NCI-H1436 (cell line): ENCODE measurements around the gene GGCT.

Source experiments
- DNase-seq: peaks from one replicate; lab custom pipeline; 2025; lab: John Stamatoyannopoulos, UW

GGCT gene

DNA sequence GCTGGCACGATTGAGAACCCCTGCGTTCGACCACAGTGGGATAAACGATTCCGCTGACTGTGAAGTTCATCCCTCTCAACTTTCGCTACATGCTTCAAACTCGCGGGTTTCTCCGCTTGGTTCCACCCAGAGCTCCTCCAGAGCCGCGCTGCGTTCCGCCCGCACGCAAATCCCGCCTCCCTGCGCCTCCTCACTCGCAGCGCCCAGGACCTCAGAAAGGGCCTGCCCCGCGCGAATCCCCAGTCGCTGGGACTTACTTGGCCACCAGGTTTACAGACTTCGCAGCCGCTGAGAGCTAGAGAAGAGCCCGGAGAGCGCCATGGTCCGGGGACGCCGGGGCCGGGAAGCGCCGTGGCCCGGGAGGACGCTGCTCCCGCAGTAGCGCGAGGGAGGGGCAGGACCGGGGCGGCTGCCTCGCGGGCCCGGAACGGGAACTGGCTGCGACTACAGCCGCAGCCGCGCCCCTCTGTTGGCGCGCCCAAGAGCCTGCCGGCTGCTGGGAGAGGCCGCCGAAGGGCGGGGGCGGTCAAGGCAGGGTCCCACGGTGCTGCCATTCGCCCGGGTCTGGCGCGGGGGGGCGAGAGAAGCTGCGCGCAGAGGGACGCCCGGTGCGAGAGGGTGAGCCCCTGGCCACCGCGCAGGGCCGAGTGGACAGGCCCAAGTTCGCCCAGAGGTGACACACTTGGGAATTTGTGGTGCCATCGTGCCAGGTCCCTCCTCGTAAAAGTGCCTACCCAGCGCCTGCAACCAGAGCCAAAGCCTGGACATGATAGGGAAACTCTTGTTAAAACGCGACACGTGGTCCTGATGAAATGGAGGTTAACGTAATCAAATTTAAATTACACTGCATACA lies 26.1 kb downstream of the GGCT start, which contains the start of gene NOD1:
TSS of gene NOD1 (minus strand) at position 436 of the 853 bp plus-strand sequence. CDS start 21,863 bp downstream, outside the sequence.
- DNase-seq: peak; percentile 66

DNA sequence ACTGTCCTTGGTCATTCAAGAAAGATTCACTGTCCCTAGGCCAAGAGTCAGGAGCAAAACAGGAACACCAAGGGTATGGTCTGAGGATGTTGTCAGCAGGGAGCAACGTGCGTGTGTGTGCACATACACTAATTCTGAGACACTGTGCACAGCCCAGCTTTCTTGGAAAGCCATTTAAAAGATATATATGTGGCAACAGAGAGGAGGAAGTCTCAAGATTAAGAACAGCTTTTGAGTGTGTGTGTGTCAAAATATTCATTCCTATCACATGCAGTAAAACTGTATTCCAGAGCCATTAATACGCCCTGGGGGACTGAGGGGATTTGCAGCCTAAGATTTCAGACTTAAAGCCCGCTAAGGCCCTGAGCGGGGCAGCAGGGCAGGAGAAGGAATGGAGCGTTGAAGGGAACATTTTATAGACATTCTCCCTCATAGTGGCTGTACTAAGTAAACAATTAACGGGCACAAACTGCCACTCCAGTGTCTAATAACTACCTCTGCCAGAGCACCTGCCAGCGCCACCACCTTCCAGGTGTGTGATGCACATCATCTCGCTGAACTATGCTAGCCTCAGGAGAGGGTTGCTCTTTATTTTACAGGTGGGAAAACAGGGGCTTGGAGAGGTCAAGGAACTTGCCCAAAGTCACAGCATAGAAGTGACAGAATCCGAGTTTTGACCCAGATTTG lies 28.0 kb downstream of the GGCT start:
- DNase-seq: peak; percentile 2

DNA sequence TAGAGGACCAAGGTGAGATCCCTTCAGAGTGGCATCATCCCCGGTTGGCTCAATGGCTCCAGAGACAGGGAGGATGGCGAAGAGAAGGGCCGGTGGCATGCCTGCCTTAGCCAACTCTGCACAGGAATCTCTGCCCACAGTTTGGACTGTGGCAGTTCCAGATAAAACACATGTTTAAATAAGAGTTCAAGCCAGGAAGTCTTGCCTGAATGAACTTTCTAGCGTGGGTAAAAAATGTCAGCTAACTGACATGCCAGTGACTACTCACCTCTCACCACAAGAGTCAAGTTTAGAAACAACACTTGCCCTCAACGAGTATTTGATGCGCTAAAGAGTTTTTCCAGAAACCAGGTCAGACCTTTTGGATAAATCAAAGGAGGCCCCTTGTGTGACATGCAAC lies 29.0 kb downstream of the GGCT start:
- no peak for DNase-seq

DNA sequence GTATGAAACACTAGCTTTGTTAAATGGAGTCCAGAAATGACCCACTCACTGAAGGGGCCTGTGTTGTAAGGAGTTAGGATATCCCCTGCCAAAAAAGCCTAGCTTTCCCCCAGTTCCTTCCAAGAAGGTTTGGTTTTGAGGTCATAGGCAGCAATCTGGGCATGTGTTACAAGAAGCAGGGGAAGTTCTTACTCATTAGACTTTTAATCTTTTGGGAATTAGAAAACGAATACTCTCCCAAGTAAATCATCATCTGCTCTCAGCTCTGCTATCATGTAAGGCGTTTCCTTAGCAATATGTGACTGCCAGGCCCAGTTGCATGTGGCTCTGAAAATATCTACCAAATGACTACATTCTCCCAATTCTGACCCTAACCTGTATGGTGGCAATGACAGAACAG lies 29.7 kb downstream of the GGCT start:
- no peak for DNase-seq

DNA sequence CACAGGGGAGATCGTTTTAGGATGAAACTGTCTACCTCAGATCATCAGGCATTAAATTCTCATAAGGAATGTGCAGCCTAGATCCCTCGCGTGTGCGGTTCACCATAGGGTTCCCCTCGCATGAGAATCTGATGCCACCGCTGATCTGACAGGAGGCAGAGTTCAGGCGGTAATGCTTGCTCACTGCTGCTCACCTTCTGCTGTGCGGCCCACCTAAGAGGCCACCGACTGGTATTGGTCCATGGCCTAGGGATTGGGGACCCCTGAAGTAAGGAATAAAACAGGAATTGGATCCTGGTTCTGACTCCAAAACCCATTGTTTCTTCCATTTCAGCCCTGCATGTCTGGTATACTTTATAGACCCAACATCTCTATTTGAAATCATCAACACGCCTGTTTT lies 30.1 kb downstream of the GGCT start:
- DNase-seq: no peak

DNA sequence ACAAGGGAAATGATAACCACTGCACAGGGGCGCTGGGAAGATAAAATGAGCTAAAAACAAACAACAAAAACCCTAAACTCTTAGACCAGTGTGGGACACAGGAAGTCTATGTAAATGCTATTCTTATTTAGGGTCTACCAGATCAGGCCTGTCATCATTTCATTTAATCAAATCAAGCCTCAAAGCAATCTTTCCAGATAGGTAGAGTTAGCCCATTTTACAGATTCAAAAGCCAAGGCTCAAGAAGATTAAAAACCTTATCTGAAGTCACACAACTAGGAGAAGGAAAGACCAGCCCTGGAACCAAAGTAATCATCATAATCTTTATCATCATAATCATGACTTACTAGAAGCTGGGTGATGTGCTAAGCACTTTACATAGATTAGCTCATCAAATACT lies 30.7 kb downstream of the GGCT start:
- no peak for DNase-seq

DNA sequence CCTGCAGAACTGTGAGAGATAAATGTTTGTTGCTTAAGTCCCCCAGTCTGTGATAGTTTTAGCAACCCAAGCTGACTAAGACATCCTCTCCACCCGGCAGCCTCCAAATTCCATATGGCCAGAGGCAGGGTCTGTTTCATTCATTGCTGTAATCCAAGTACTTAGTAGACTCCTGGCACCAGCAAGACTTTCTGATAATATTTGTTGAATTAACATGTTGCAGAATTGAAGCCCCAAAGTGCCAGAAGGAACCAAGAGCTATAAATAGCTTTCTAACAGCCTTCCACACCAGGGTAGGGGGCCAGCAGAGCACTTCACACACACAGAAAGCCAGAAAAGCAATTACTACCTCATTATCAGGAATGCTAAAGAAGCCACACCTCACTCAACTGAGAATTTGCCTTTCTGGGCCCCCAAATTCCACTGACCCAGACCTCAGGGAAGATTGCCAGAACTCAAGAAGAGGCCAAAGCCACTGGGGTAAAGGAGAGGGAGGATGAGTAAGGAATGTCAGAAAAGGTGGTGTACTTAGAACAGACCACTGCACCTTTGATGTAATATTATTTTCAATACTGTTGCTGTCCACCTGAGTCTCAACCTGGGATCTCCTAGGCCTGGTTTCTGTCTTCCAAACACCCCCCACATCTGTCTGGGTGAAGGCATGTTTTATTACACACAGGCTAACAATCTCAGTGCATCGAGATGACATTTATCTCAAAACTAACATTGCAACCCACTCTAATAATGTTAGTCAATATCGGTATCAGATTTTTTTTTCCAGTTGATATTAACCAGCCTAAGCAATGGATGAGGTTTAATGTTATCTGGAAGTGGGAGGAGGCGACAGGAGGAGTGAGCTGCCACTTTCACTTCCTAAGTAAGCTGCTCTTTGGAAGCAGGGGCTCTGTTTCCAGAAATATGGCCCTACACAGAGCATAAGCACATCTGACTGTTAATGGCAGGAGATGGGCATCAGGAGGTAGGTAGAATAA lies 31.5 kb downstream of the GGCT start:
- no peak for DNase-seq

DNA sequence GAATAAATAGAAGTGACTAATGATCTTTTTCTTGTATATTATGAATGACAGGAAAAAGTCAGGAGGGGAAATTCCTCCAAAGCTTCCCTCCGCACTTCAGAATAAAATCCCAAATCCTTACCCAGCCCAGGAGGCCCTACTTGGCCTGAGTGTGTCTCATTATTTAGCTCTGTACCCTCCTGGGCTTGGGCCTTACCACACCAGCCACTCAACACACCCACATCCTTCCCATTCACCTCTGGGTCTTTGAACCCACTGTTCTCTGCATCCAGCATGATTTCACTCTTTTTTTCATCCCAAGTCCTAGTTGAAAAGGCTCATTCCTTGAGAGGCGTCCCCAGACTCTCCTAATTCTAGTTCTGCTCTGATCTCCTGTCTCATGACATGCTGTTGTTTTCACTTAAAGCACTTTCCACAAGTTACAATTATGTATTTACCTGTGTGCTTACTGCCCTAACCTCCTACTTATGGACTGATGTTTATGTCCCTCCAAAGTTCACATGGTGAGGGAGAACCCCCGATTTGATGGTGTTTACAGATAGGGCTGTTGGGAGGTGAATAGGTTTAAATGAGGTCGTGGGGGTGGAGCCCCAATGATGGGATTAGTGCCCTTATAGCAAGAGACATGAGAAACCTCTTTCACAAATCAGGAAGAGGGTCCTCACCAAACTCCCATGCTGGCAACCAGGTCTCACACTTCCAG lies 32.4 kb downstream of the GGCT start:
- DNase-seq: no peak

DNA sequence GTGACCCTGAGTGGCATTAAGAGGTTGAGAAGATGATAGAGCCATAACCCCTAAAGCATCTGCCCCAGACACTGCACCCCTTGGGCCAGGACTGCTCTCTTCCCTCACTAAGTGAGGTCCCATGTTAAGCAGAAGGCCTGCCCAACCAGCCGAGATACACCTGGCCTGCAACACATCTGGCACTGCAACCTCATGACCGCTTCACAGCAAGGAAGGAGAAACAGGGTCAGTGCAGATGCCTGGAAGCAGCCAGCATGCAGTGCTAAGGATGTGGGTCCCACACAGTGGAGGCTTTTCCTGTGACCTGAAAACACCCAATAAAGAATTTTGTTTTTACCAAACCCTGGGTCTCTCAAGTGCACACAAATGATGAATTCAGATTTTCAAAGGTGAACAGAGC lies 33.4 kb downstream of the GGCT start:
- DNase-seq: no peak

DNA sequence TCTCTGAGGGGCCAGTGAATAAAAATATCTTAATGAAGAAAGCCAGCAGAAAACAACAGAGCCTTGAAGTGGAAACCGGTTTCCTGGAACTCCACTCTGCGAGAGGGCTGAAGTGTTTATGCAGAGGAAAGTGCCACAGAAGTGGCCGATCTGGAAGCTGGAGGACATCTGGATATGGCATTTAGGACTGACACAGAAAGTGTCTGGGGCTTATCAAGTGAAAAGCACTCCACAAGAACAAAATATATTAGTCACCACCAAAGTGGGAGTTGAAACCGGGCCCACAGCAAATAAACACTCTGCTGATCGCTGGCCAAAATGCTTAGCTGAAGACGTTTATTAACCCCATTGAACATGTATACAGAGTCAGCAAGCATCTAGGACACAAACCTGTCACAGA lies 33.9 kb downstream of the GGCT start:
- no peak for DNase-seq

DNA sequence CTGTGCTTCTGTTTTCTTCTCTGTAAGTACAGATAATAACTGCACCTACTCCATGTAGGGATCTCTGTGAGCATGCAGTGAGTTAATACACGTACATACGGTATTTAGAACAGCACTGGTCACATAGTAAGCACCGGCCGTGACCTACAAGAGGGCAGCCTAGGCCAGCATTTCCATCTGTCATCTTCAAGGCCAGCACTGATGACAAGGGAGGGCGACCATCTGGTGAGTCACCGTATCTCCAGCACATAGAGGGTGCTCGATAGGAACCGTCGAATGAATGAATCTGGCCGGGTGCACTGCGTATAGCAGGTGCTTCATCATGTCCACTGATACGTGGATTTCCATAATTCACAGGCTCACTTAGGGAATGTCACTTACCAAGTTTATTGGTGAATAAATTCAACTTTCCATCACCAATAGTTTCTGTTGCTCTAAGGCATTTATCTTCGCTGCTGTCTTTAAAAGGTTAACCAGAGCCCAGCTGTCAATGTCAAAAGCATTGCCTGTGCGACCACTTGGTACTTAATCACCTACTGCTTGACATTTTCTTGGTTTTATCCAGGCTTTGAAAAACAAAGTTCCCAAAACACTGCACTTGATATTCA lies 34.4 kb downstream of the GGCT start:
- no peak for DNase-seq

DNA sequence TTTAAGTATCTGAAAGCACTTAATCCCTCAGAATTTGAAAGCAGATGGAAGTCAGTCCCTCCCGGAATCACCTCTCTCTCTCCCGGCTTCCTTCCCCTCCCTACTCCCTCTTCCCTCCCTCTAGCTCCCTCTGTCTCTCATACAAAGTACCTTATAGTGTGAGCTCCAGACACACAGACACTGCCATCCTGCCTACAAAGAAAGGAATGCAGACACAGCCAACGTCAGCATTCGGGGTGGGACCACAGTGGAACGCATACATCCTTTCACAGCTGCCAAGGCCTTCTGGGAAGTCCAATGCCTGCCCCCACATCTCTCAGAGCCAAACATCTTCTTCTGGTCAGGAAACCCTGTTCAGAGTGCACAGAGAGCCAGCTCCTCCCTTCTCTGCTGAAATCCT lies 35.3 kb downstream of the GGCT start:
- DNase-seq: no peak

DNA sequence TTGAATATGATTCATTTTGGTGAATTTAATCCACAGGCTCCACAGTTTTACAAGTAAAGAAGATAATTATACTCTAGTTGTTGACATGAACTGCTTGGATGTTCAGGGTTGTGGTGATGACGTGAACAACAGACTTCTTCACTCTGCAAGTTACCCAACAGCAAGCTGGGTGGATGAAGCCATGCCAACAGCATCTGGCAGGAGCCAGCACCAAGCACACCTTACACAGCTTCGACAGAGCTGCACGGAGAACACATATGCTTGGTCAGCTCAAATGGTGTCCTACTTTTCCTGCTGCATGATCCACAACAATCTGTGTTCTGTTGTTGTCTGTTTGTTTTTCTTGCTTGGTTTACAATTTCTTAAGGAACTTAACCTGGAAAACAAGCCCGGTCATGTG lies 35.8 kb downstream of the GGCT start:
- DNase-seq: no peak

DNA sequence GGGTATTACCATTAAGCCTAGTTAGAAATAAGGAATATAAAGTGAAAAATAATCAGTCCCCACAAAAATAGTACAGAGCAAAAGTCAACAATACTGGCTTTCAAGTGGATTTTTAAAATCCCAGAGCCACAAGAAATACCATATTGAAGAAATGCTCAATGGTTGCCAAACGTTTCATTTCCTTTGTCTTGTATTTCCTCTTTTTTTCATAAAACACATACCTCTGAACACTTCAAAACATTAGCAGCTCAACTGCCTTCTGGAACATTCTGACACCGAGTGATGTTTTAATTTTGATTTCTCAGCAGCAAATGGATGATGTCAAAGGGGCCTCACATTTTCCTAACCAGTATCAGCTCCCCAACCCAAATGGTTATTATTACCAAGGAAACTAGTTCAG lies 36.6 kb downstream of the GGCT start:
- DNase-seq: no peak

DNA sequence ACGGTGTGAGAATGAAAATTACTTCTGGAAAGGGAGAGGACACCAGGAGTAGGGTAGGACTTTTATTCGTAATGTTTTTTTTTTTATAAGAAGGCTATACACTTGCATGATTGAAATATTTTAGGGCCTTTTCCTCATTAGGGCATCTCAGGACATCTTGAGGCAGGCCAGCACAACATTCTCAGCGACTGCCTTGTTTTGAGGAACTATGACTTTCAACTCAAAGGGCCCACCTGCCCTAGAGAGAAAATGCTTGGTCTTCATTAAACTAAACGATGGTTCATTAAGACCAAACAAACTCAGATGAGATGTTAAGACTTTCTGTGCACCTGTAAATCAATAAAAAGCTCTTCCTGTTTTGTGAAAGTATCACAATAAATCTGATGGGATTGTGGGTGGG lies 37.4 kb downstream of the GGCT start:
- DNase-seq: no peak

DNA sequence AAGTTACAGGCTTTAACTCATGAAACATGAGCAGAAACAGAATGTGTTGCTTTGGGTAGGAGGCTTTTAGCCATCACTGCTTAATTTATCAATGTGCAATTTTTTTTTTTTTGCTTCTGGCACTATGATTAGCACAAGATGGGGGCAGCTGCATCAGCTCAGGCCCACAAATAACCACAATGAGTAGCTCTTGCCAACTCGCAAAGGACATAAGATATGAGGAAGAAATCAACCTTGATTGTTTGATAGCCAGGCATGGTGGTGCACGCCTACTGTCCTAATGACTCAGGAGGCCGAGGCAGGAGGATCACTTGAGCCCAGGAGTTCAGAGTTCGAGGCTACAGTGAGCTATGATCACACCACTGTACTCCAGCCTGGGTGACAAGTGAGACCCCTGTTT lies 38.4 kb downstream of the GGCT start:
- no peak for DNase-seq

DNA sequence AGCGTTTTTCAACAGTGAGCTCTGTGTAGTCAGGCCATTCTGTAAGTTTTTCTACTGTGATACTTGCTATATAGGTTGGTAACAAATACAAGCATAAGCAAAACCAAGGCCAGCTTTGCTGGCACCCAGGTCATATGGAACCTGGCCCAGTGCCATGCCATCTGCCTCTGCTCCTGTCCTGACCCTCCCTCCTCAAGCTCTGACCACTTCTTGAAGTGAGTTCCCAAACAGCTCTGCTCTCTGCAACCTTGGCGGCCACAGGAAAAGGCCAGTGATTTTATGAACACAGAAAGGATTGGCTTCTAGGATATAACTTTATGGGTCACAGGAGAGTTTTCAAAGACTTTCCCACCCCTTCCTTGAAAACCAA lies 38.8 kb downstream of the GGCT start:
- DNase-seq: no peak

DNA sequence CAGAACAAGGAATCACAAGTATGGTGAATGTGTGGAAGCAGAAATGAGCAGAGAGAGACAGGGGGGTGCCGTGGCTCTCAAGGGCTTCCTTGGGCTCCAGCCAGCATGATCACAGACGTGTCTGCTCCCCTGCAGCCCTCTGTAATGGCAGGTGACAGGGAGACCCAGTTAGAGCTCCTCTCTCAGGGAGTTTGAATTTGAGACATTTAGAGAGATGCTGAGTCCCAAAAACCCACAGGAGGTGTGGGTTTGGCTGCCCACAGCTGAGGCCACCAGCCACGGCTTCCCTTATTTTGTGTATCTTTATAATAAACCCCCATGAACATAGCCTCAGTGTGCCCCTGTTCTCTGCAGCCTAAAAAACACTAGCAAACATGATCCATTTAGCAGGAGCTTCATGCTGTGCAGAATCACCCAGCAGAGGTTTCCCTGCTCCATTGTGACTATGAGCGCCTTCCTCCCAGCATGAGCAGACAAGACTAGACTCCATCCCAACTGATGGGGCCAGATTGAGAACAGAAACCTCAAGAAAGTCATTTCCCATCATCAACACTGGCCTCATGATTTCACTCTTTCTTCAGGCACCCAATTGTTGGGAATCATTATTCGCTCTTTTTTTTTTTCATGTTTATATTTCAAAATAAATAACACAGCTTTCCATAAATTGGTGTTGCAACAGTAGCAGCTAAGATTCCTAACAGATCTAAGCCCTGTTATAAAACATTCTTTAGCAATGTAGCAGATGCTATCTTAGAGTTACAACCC lies 39.4 kb downstream of the GGCT start:
- no peak for DNase-seq

DNA sequence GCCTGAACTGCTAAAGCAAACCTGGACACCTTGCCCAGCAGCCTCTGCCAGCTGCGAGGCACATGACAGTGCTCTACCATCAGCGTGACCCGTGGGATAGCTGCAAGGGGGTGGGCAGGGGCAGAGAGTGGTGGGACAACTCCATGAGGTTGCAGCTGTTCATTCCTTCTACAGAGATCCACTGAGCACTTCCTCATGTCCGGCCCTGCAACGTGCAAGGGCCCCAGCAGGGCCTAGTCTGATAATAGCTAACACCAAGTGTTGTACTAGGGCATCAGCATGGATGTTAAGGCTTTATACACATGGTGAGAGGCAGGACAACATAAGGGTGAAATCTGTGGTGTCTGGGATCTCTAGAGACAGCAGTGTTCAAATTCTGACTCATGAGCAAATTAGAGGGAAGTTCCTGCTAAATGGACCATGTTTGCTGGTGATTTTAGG lies 40.4 kb downstream of the GGCT start:
- no peak for DNase-seq

DNA sequence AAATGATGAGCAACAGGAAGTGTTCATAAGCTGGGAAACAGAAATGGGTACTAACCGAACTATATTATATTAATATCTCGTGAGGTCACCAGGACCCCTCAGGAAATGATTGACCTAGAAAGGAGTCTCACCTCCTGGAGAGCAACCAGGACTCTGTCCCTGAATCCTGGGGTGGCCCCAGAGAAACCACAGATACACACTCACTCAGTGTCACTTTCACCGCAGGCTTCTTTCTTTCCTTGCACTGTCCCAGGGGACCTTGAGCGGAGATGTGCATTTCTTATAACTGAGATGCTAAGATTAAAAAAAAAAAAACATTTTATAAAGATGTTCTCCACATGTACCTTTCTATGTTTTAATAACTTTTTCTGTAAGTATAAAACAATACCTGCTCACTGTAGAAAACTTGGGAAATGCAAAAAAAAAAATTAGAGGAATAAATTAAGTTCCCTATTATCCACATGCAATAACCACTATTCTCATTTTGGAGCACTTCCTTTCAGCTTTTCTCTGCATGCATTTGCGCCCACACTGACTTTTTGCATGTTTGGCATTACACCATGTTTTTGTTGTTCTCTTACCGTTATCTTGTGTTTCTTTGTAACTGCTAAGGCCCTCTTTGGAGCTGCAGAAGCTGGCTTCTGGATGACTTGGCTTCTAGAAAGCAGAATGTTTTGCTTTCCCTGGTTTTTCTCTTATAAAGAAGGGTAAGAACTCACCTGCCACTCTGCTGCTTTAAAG lies 41.1 kb downstream of the GGCT start:
- DNase-seq: no peak
